ENCODE results near the gene TCOF1.

GRCh38 chr5:150406723-150407095 lies 49.2 kb downstream of the TCOF1 start:
- TF ChIP-seq YY1 (IDR thresholded peaks at IDR 0.05; ENCODE audit: insufficient read depth, insufficient read length) (no peak), ZNF274 (IDR thresholded peaks at IDR 0.05; ENCODE audit: low read depth, low read length) (no peak)
